Measurements from ENCODE around the gene LMAN1L. TPM values are rescaled to one million over a fixed set of nuclear protein-coding genes. Genes with fewer than 3 reads are reported as not detected.

The LMAN1L gene
- total and polyA plus RNA-seq, 4 donors: 0.08 TPM; not detected in 3

GRCh38 chr15:74802862-74803447, 9.7 kb upstream of the LMAN1L start:
- no peaks in the 10 kb centered on the region for H3K9me3 ChIP-seq (ENCODE audit: control insufficient read depth in 4 of 4, low read length in 3 of 4)
- H3K9ac ChIP-seq (ENCODE audit: low read depth in 1 of 2, low read length in 2 of 2): no peak overlapping the region
- 93% methylated on average over 31 of the region's 31 CpGs for WGBS
- H3K36me3 ChIP-seq (ENCODE audit: control insufficient read depth in 4 of 4, insufficient read depth in 3 of 4, low read depth in 1 of 4, low read length in 3 of 4): peaks cover 8 to 39% (median 27%) of the 10 kb centered on the region in 4 donors
- no peak for TF ChIP-seq TAF1 (conservative IDR thresholded peaks at IDR 0.05)
- no peak for TF ChIP-seq EGR1 (IDR thresholded peaks at IDR 0.05; ENCODE audit: low read depth in 2 of 2)
- no peak for TF ChIP-seq NR2F2 (IDR thresholded peaks at IDR 0.05)
- no peak for TF ChIP-seq MAX (IDR thresholded peaks at IDR 0.05)
- no peak for TF ChIP-seq ZBTB33 (IDR thresholded peaks at IDR 0.05)
- no peak for TF ChIP-seq ATF3 (IDR thresholded peaks at IDR 0.05)
- H3K27ac ChIP-seq (ENCODE audit: low read depth in 1 of 2, low read length in 2 of 2): no peak overlapping the region
- DNase-seq (ENCODE audit: low spot score): no peak
- peaks cover 14 to 32% (median 25%) of the 10 kb centered on the region in 4 donors for H3K4me1 ChIP-seq (ENCODE audit: control insufficient read depth in 4 of 4, insufficient read depth in 4 of 4, low read length in 3 of 4)
- no peak overlapping the region for H3K4me3 ChIP-seq (ENCODE audit: low read depth in 1 of 3, low read length in 3 of 3)
- H3K27me3 ChIP-seq (ENCODE audit: control insufficient read depth in 4 of 4, insufficient read depth in 4 of 4, low read length in 3 of 4): no peaks in the 10 kb centered on the region

GRCh38 chr15:74804935-74805334, 7.7 kb upstream of the LMAN1L start:
- Histone ChIP-seq H3K27me3 (ENCODE audit: control insufficient read depth in 4 of 4, insufficient read depth in 4 of 4, low read length in 3 of 4) (no peaks in the 10 kb centered on the region), H3K4me3 (ENCODE audit: low read depth in 1 of 3, low read length in 3 of 3) (no peak overlapping the region), H3K4me1 (ENCODE audit: control insufficient read depth in 4 of 4, insufficient read depth in 4 of 4, low read length in 3 of 4) (peaks cover 0 to 16% (median 7%) of the 10 kb centered on the region in 4 donors), H3K27ac (ENCODE audit: low read depth in 1 of 2, low read length in 2 of 2) (no peak overlapping the region), H3K9ac (ENCODE audit: low read depth in 1 of 2, low read length in 2 of 2) (no peak overlapping the region), H3K36me3 (ENCODE audit: control insufficient read depth in 4 of 4, insufficient read depth in 3 of 4, low read depth in 1 of 4, low read length in 3 of 4) (peaks cover 8 to 34% (median 27%) of the 10 kb centered on the region in 4 donors), H3K9me3 (ENCODE audit: control insufficient read depth in 4 of 4, low read length in 3 of 4) (no peaks in the 10 kb centered on the region)
- no peak for DNase-seq (ENCODE audit: low spot score)
- TF ChIP-seq YY1 (IDR thresholded peaks at IDR 0.05): no peak
- TF ChIP-seq JUND (IDR thresholded peaks at IDR 0.05): no peak
- TF ChIP-seq SP1 (IDR thresholded peaks at IDR 0.05): no peak
- TF ChIP-seq HNF4G (IDR thresholded peaks at IDR 0.05): no peak
- TF ChIP-seq HNF4A (conservative IDR thresholded peaks at IDR 0.05): no peak
- TF ChIP-seq ZBTB33 (IDR thresholded peaks at IDR 0.05): no peak
- TF ChIP-seq NR2F2 (IDR thresholded peaks at IDR 0.05): no peak
- TF ChIP-seq REST (IDR thresholded peaks at IDR 0.05): no peak
- WGBS: 87% methylated on average over 6 of the region's 6 CpGs
